OCI-LY3 (cell line): ENCODE measurements around the gene MAGEB17.
"Not testable (repeated sequence)": the region's sequence is repeated elsewhere in the genome, so short reads cannot be mapped to it uniquely, and the experiment has no call there.

Source experiments
- H2AFZ ChIP-seq: fragments of 200-600, 300-600 bp; shearing (Covaris generic); 2 replicates; pipeline ENCODE4 v1.6.0; 2014; ENCODE audit warnings: antibody characterized with exemption, low read depth, low read length
- H3K27ac ChIP-seq: fragments of 200-600, 300-600 bp; sonication (generic); 2 replicates; pipeline ENCODE4 v1.5.1; 2014; ENCODE audit warnings: mild to moderate bottlenecking, low read length, moderate library complexity, mixed read lengths
- H3K27me3 ChIP-seq: fragments of 200-600, 300-600 bp; sonication (generic); 2 replicates; pipeline ENCODE4 v1.6.1; 2014; ENCODE audit warnings: low read depth, low read length, mixed read lengths
- H3K36me3 ChIP-seq: fragments of 200-600, 300-600 bp; sonication (generic); replicated peaks from 2 replicates; pipeline ENCODE3; 2014; ENCODE audit warnings: low read depth, low read length, mixed read lengths
- H3K4me1 ChIP-seq: fragments of 300-600, 200-600 bp; sonication (generic); 2 replicates; pipeline ENCODE4 v1.6.1; 2014; ENCODE audit warnings: low read length, mixed read lengths
- H3K4me2 ChIP-seq: fragments of 200-600, 300-600 bp; sonication (generic); 2 replicates; pipeline ENCODE4 v1.6.1; 2014; ENCODE audit warnings: low read length, mixed read lengths
- H3K4me3 ChIP-seq: fragments of 300-600, 200-600 bp; sonication (generic); 2 replicates; pipeline ENCODE4 v1.5.1; 2014; ENCODE audit warnings: antibody characterized with exemption, mild to moderate bottlenecking, low read length, moderate library complexity
- H3K79me2 ChIP-seq: fragments of 300-600, 200-600 bp; shearing (Covaris generic); 2 replicates; pipeline ENCODE4 v1.6.1; 2014; ENCODE audit warnings: mild to moderate bottlenecking, low read length, mixed read lengths
- H3K9ac ChIP-seq: fragments of 300-600, 200-600 bp; shearing (Covaris generic); 2 replicates; pipeline ENCODE4 v1.6.0; 2014; ENCODE audit warnings: mild to moderate bottlenecking, low read length, moderate library complexity
- H3K9me3 ChIP-seq: fragments of 200-600, 300-600 bp; shearing (Covaris generic); 2 replicates; pipeline ENCODE4 v1.6.1; 2014; ENCODE audit warnings: low read length, mixed read lengths; ENCODE audit not compliant: insufficient read depth
- H4K20me1 ChIP-seq: fragments of 200-600, 300-600 bp; sonication (generic); 2 replicates; pipeline ENCODE4 v1.6.1; 2016; ENCODE audit warnings: low read length, mixed read lengths; ENCODE audit not compliant: insufficient read depth
- CTCF ChIP-seq: fragments of 200-600, 300-600 bp; sonication (generic); IDR thresholded peaks from 2 replicates; pipeline ENCODE4 v1.5.1; 2014; ENCODE audit warnings: antibody characterized with exemption, low read length, low read depth
- EZH2phosphoT487 ChIP-seq: fragments of 200-600 bp; shearing (Covaris generic); IDR thresholded peaks from 2 replicates; pipeline ENCODE4 v1.6.1; 2018; ENCODE audit warnings: antibody characterized with exemption, mixed run types, low read depth

The MAGEB17 gene

DNA sequence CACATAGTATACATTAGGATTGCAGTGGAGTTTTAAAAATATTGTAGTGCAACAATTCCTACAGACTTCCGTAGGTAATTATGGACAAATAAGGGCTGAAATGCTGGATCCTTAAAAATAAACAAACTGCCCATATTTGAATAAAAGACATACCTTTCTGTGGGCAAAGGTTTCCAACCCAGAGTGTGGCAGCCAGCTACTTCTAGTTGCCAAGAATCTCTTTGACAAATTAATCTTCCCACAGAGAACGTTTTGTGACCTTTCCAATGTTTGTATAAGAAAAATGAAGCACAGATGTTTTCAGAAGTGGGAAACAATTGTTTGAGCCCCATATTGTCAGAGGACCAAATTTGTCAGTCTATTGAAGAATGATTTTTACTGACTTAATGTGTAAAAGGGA, 22.9 kb upstream of the MAGEB17 start:
- H3K27me3 ChIP-seq, result peaks cover 33% of the 10 kb centered on the region
- no peaks in the 10 kb centered on the region for H4K20me1 ChIP-seq
- H3K36me3 ChIP-seq, result no peaks in the 10 kb centered on the region
- no peak overlapping the region for H3K4me3 ChIP-seq
- no peak overlapping the region for H3K4me2 ChIP-seq
- TF ChIP-seq EZH2phosphoT487 (no peak), CTCF (no peak)
- no peak overlapping the region for H2AFZ ChIP-seq
- no peak overlapping the region for H3K27ac ChIP-seq
- no peaks in the 10 kb centered on the region for H3K4me1 ChIP-seq
- H3K79me2 ChIP-seq, result no peaks in the 10 kb centered on the region
- H3K9ac ChIP-seq, result no peak overlapping the region
- H3K9me3 ChIP-seq, result no peaks in the 10 kb centered on the region

DNA sequence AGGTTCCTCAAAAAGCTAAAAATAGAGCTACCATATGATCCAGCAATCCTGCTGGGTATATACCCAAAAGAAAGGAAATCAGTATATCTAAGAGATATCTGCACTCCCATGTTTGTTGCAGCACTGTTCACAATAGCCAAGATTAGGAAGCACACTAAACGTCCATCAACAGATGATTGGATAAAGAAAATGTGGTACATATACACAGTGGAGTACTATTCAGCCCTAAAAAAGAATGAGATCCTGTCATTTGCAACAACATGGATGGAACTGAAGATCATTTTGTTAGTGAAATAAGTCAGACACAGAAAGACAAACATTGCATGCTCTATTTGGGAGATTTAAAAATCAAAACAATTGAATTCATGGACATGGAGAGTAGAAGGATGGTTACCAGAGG, 22.2 kb upstream of the MAGEB17 start:
- not testable (repeated sequence) for H3K36me3 ChIP-seq, H3K27ac ChIP-seq, H4K20me1 ChIP-seq, H3K4me1 ChIP-seq, H3K4me3 ChIP-seq, H3K4me2 ChIP-seq, H3K9ac ChIP-seq, H2AFZ ChIP-seq, H3K79me2 ChIP-seq, H3K9me3 ChIP-seq
- peaks cover 27% of the 10 kb centered on the region for H3K27me3 ChIP-seq

DNA sequence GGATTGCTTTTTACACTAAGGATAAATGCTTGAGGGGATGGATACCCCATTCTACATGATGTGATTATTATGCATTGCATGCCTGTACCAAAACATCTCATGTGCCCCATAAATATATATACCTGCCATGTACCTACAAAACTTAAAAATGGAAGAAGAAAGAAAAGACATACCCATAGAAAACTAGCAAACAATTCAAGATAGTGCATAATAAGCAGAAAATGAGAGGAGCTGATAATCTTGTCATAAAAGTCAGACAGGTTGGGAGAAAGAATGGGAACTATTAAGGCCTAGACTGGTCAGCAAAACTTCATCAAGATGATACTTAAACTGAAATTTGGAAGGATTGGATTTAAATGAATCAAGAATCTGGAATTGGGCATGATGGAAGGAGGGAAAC, 21.6 kb upstream of the MAGEB17 start:
- Histone ChIP-seq H4K20me1 (no peaks in the 10 kb centered on the region), H2AFZ (no peak overlapping the region), H3K4me3 (no peak overlapping the region), H3K27me3 (peaks cover 24% of the 10 kb centered on the region), H3K36me3 (no peaks in the 10 kb centered on the region), H3K4me1 (no peaks in the 10 kb centered on the region), H3K4me2 (no peak overlapping the region), H3K9me3 (no peaks in the 10 kb centered on the region), H3K27ac (no peak overlapping the region), H3K79me2 (no peaks in the 10 kb centered on the region), H3K9ac (no peak overlapping the region)
- TF ChIP-seq CTCF, result no peak
- no peak for TF ChIP-seq EZH2phosphoT487

- Histone ChIP-seq H3K4me3 (no peak overlapping the region), H2AFZ (no peak overlapping the region), H3K9me3 (no peaks in the 10 kb centered on the region), H4K20me1 (no peaks in the 10 kb centered on the region), H3K79me2 (no peaks in the 10 kb centered on the region), H3K4me1 (no peaks in the 10 kb centered on the region), H3K27ac (no peak overlapping the region), H3K4me2 (no peak overlapping the region), H3K36me3 (no peaks in the 10 kb centered on the region), H3K9ac (no peak overlapping the region), H3K27me3 (peaks cover 7% of the 10 kb centered on the region)
- TF ChIP-seq CTCF (no peak), EZH2phosphoT487 (no peak)
Observed at GRCh38 chrX:16148896-16149295, 18.4 kb upstream of the MAGEB17 start.

GRCh38 chrX:16155581-16156096, 11.6 kb upstream of the MAGEB17 start:
- Histone ChIP-seq H3K9ac (no peak overlapping the region), H3K36me3 (no peaks in the 10 kb centered on the region)
- TF ChIP-seq CTCF, result no peak
- no peak for TF ChIP-seq EZH2phosphoT487

More at GRCh38 chrX:16155581-16156096, 11.6 kb upstream of the MAGEB17 start:
- Histone ChIP-seq H3K27ac (no peak overlapping the region), H3K79me2 (no peaks in the 10 kb centered on the region), H3K27me3 (no peaks in the 10 kb centered on the region), H3K4me2 (no peak overlapping the region), H3K4me1 (no peaks in the 10 kb centered on the region), H4K20me1 (no peaks in the 10 kb centered on the region), H3K9me3 (no peaks in the 10 kb centered on the region), H3K4me3 (no peak overlapping the region), H2AFZ (no peak overlapping the region)
